ENCODE results near the gene DBT.

The DBT gene

GRCh38 chr1:100187912-100188311 lies 61.7 kb downstream of the DBT start:
- DNase-seq, result no peak

GRCh38 chr1:100184536-100184935 lies 65.1 kb downstream of the DBT start:
- no peak for DNase-seq

GRCh38 chr1:100183370-100183769 lies 66.3 kb downstream of the DBT start:
- DNase-seq, result no peak

- no peak for DNase-seq
Measured at GRCh38 chr1:100178091-100178490, 71.5 kb downstream of the DBT start, which contains the start of gene LRRC39. Gene LRRC39, minus strand, starts transcription at chr1:100178256. Its CDS starts 9,740 bp downstream, at chr1:100168516.

GRCh38 chr1:100177295-100178041 lies 72.2 kb downstream of the DBT start:
- no peak for DNase-seq

GRCh38 chr1:100168051-100168450 lies 81.6 kb downstream of the DBT start:
- DNase-seq, result no peak

- no peak for DNase-seq
Measured at GRCh38 chr1:100164702-100165101, 84.9 kb downstream of the DBT start.

GRCh38 chr1:100164216-100164615 lies 85.4 kb downstream of the DBT start:
- no peak for DNase-seq

GRCh38 chr1:100162881-100163280 lies 86.8 kb downstream of the DBT start:
- DNase-seq, result no peak

GRCh38 chr1:100152271-100152670 lies 97.4 kb downstream of the DBT start:
- DNase-seq, result no peak

GRCh38 chr1:100151679-100152078 lies 98.0 kb downstream of the DBT start:
- no peak for DNase-seq

- no peak for DNase-seq
Measured at GRCh38 chr1:100147875-100148274, 101.8 kb downstream of the DBT start.

GRCh38 chr1:100146958-100147357 lies 102.7 kb downstream of the DBT start:
- no peak for DNase-seq

GRCh38 chr1:100145116-100145515 lies 104.5 kb downstream of the DBT start:
- DNase-seq, result no peak

GRCh38 chr1:100142343-100142742 lies 107.3 kb downstream of the DBT start:
- no peak for DNase-seq

- DNase-seq, result no peak
Measured at GRCh38 chr1:100141192-100141591, 108.4 kb downstream of the DBT start.

GRCh38 chr1:100137602-100138001 lies 112.0 kb downstream of the DBT start:
- DNase-seq, result no peak
